Parathyroid adenoma (tissue), 2 donors: ENCODE measurements around the gene VSIG10.

Source experiments
- H2AFZ ChIP-seq: fragments of 300-600 bp; sonication (generic); one replicate; pipeline ENCODE4 v1.7.0; 2017; ENCODE audit warnings: antibody characterized with exemption, mild to moderate bottlenecking
- H3K27ac ChIP-seq: fragments of 300-600 bp; sonication (generic); one replicate; pipeline ENCODE4 v1.7.0; 2017
- H3K27me3 ChIP-seq: fragments of 300-600 bp; sonication (generic); one replicate; pipeline ENCODE4 v1.7.0; 2017; ENCODE audit warnings: low read length; ENCODE audit not compliant: control insufficient read depth, insufficient read depth
- H3K36me3 ChIP-seq: fragments of 300-600 bp; sonication (generic); one replicate; pipeline ENCODE4 v1.7.0; 2017; ENCODE audit warnings: low read length; ENCODE audit not compliant: control insufficient read depth, insufficient read depth
- H3K4me1 ChIP-seq: fragments of 300-600 bp; sonication (generic); one replicate; pipeline ENCODE4 v1.7.0; 2017; ENCODE audit warnings: control low read depth
- H3K4me2 ChIP-seq: fragments of 300-600 bp; sonication (generic); one replicate; pipeline ENCODE4 v1.7.0; 2017; ENCODE audit warnings: low read length
- H3K4me3 ChIP-seq: fragments of 300-600 bp; sonication (generic); one replicate; pipeline ENCODE4 v1.7.0; 2017; ENCODE audit warnings: low read depth, low read length
- H3K79me2 ChIP-seq: fragments of 300-600 bp; sonication (generic); one replicate; pipeline ENCODE4 v1.7.0; 2017; ENCODE audit warnings: control low read depth
- H3K9ac ChIP-seq: fragments of 300-600 bp; sonication (generic); one replicate; pipeline ENCODE4 v1.7.0; 2017; ENCODE audit warnings: mild to moderate bottlenecking
- H3K9me3 ChIP-seq: fragments of 300-600 bp; sonication (generic); one replicate; pipeline ENCODE4 v1.7.0; 2017; ENCODE audit warnings: low read length; ENCODE audit not compliant: control insufficient read depth
- CTCF ChIP-seq: fragments of 300-600 bp; sonication (generic); IDR thresholded peaks from one replicate; pipeline ENCODE4 v1.7.0; 2017; ENCODE audit warnings: antibody characterized with exemption, mild to moderate bottlenecking
- donor health status: primary hyperparathyroidism.

The VSIG10 gene

GRCh38 chr12:118102609-118103008 lies 1.2 kb downstream of the VSIG10 start:
- Histone ChIP-seq H2AFZ (peak overlapping the region; percentile 98), H3K79me2 (no peaks in the 10 kb centered on the region), H3K4me3 (peak overlapping the region; percentile 69), H3K36me3 (no peaks in the 10 kb centered on the region), H3K4me1 (peaks cover 7% of the 10 kb centered on the region), H3K9me3 (no peaks in the 10 kb centered on the region), H3K27me3 (no peaks in the 10 kb centered on the region), H3K4me2 (peak overlapping the region; percentile 82), H3K27ac (peak overlapping the region; percentile 93), H3K9ac (no peak overlapping the region)
- no peak for TF ChIP-seq CTCF

- no peak for TF ChIP-seq CTCF
- H3K4me3 ChIP-seq: no peak overlapping the region
- H3K4me1 ChIP-seq: peaks cover 7% of the 10 kb centered on the region
- H3K27ac ChIP-seq: peak overlapping the region; percentile 93
- no peaks in the 10 kb centered on the region for H3K27me3 ChIP-seq
- H3K79me2 ChIP-seq: no peaks in the 10 kb centered on the region
- H2AFZ ChIP-seq: peak overlapping the region; percentile 98
- H3K9ac ChIP-seq: no peak overlapping the region
- no peaks in the 10 kb centered on the region for H3K9me3 ChIP-seq
- no peaks in the 10 kb centered on the region for H3K36me3 ChIP-seq
- H3K4me2 ChIP-seq: peak overlapping the region; percentile 82
These were observed 1.7 kb downstream of the VSIG10 start for GRCh38 chr12:118102070-118102469.

- no peaks in the 10 kb centered on the region for H3K79me2 ChIP-seq
- no peak overlapping the region for H3K4me3 ChIP-seq
- H3K27ac ChIP-seq: no peak overlapping the region
- H3K9ac ChIP-seq: no peak overlapping the region
- no peak overlapping the region for H3K4me2 ChIP-seq
- H3K27me3 ChIP-seq: no peaks in the 10 kb centered on the region
- H3K9me3 ChIP-seq: no peaks in the 10 kb centered on the region
- H3K36me3 ChIP-seq: no peaks in the 10 kb centered on the region
- H2AFZ ChIP-seq: no peak overlapping the region
- H3K4me1 ChIP-seq: peaks cover 7% of the 10 kb centered on the region
- TF ChIP-seq CTCF: no peak
These were observed 2.8 kb downstream of the VSIG10 start for GRCh38 chr12:118101051-118101450.

- Histone ChIP-seq H3K36me3 (no peaks in the 10 kb centered on the region), H3K27ac (no peak overlapping the region), H2AFZ (no peak overlapping the region), H3K9ac (no peak overlapping the region), H3K9me3 (no peaks in the 10 kb centered on the region), H3K4me1 (peaks cover 7% of the 10 kb centered on the region), H3K27me3 (no peaks in the 10 kb centered on the region), H3K4me3 (no peak overlapping the region), H3K4me2 (no peak overlapping the region), H3K79me2 (peaks cover 2% of the 10 kb centered on the region)
- no peak for TF ChIP-seq CTCF
These were observed 4.7 kb downstream of the VSIG10 start for GRCh38 chr12:118098911-118099671.

GRCh38 chr12:118098401-118098800 lies 5.4 kb downstream of the VSIG10 start:
- Histone ChIP-seq H3K4me2 (no peak overlapping the region), H3K9me3 (no peaks in the 10 kb centered on the region), H3K36me3 (no peaks in the 10 kb centered on the region), H2AFZ (no peak overlapping the region), H3K79me2 (peaks cover 2% of the 10 kb centered on the region), H3K9ac (no peak overlapping the region), H3K27ac (no peak overlapping the region), H3K4me3 (no peak overlapping the region), H3K4me1 (peaks cover 7% of the 10 kb centered on the region), H3K27me3 (no peaks in the 10 kb centered on the region)
- TF ChIP-seq CTCF: no peak
